IPS-NIHi11 (cell line): ENCODE results near the gene ACOT4.
"Not testable (repeated sequence)": the region's sequence is repeated elsewhere in the genome, so short reads cannot be mapped to it uniquely, and the experiment has no call there.

Experiments used
- DNase-seq: peaks from one replicate; pipeline ENCODE4 v3.0.0; 2012; ENCODE audit warnings: mixed read lengths, low spot score

Gene ACOT4

GRCh38 chr14:73577214-73577613, 14.5 kb upstream of the ACOT4 start:
- not testable (repeated sequence) for DNase-seq

DNA sequence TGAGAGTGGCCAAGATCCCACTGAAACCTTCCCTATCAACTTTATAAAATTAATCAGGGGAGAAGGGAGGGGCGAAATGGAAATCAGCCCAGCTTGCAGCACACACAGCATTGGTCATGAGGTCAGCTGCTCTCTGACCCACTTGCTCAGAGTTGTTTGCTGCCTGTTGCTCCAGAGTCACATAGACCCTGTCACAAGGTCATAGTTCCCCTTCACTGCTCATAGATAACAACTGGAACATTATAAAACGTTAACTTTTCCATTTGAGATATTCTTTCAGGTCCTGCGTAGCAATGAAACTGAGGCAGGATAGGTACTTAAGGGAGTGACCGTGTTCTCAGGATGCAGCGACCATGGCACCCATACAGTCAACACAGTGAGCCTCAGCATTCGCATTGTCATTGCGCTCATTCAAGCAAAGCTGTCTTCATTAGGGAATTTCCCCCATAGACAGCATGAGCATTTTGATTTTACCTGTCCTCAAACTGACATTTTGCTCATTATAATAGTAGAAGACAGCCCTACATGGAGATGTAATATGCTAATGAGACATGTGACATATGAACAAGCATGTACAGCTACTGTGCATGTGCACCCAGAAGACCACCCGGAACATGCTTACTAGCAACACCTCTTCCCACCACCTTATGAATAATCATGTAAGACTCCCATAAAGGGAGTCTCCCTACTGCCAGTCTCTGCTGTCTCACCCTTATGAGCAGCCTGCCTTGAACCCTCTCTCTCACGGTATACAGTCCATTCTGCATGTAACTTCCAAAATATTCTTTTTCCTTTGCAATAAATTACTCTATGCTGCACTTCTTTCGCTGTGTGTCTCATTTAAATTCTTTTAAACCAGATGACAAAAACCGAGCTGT, 9.3 kb upstream of the ACOT4 start:
- not testable (repeated sequence) for DNase-seq

DNA sequence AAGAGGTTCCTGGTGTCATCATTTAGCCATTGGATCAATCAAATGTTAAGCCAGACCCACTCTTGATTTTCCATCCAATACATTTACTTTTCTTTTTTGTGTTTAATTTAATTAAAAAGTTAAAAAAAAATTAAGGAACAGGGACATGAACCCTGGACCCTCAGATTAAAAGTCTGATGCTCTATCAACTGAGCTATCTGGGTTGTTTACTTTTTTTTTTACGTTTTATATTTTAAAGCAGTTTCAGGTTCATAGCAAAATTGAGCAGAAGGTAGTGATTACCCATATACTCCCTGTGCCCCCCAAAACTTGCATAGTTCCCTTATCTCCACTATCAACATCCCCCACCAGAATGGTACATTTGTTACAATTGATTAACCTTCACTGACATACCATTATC, 3.0 kb upstream of the ACOT4 start:
- no peak for DNase-seq

DNA sequence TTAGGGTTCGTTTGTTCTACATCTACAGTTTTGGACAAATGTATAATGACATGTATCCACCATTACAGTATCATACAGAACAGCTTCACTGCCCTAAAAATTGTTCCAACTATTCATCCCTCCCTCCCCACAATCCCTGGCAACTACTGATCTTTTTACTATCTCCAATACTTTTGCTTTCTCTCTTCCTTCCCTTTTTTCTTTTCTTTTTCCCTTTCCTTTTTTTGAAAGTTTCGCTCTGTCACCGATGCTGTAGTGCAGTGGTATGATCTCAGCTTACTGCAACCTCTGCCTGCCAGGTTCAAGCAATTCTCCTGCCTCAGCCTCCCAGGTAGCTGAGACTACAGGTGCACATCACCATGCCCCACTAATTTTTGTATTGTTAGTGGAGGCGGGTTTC, 2.6 kb upstream of the ACOT4 start:
- DNase-seq, result no peak

DNA sequence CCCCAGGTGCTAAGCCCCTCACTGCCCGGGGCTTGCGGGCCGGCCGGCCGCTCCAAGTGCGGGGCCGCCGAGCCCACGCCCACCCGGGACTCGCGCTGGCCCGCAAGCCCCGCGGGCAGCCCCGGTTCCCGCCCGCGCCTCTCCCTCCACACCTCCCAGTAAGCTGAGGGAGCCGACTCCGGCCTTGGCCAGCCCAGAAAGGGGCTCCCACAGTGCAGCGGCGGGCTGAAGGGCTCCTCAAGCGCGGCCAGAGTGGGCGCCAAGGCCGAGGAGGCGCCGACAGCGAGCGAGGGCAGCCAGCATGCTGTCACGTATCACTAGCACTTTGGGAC, 1.0 kb upstream of the ACOT4 start:
- not testable (repeated sequence) for DNase-seq

DNA sequence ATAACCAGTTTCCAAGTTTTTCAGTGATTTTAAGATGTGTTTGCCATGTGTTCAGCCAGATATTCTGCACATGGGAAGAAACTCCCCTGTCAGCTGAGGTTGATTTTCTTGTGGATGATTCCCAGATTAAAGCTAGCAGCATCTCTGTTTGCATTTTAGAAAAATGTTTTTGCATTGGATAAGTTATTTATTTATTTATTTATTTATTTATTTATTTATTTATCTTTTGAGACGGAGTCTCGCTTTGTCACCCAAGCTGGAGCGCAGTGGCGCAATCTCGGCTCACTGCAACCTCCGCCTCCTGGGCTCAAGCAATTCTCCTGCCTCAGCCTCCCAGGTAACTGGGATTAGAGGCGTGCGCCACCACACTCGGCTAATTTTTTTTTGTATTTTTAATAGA, 2.8 kb downstream of the ACOT4 start:
- no peak for DNase-seq

GRCh38 chr14:73599499-73599898, 7.8 kb downstream of the ACOT4 start:
- no peak for DNase-seq

GRCh38 chr14:73602994-73603393, 11.3 kb downstream of the ACOT4 start:
- no peak for DNase-seq

DNA sequence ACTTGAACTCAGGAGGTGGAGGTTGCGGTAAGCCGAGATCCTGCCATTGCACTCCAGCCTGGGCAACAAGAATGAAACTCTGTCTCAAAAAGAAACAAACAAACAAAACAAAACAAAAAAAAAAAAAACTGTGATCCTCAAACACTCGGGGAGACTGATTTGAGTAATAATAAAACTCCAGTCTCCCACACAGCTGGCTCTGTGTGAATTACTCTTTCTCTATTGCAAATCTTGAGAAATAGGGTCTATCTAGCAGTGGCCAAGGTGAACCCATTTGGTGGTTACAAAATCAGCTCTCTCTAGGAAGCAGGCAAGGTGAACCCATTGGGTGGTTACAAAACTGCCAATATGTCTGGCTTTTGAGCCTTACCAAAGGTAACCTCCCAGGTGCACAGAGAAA, 14.6 kb downstream of the ACOT4 start:
- no peak for DNase-seq

- DNase-seq, result no peak
These were observed 15.6 kb downstream of the ACOT4 start for GRCh38 chr14:73607241-73607640.

DNA sequence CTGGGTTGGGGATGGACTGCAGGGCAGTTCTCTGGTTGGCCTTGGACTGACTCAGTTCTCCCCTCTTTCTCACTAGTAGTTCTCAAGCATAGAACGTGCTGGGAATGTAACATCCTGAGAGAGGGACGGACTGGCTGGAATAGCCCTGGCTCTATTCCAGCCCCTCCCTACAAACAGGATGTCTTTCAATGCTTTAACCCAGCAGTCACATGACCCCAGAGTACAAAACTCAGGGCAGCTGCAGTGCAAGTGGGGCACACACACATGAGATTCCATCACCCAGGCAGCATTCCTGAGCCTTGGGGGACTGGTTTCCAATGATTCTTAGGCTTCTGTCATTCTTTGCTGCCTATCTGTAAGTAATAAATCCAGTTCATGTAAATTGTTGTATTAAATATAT, 19.0 kb downstream of the ACOT4 start:
- DNase-seq, result peak; percentile 20

DNA sequence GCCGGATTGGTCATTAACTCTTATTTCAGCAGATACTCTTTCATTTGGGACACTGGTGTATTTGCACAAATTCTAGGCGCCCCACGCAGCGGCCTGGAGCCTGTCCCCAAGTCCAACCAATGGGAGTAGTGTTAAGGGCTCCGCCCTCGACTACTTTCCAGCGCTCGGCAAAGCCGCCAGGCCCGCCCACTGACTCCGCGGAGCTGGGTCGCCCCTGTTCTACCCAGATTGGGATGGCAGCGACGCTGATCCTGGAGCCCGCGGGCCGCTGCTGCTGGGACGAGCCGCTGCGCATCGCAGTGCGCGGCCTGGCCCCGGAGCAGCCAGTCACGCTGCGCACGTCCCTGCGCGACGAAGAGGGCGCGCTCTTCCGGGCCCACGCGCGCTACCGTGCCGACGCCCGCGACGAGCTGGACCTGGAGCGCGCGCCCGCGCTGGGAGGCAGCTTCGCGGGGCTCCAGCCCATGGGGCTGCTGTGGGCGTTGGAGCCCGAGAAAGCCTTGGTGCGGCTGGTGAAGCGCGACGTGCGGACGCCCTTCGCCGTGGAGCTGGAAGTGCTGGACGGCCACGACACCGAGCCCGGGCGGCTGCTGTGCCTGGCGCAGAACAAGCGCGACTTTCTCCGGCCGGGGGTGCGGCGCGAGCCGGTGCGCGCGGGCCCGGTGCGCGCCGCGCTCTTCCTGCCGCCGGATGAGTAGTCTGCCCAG, 20.8 kb downstream of the ACOT4 start, which contains the start of gene ACOT6:
Gene ACOT6 (plus strand): TSS at position 179 of the 707 bp plus-strand sequence. CDS start 55 bp downstream, at position 234.
- peak; percentile 92 for DNase-seq

GRCh38 chr14:73613046-73613383, 21.3 kb downstream of the ACOT4 start:
- no peak for DNase-seq

DNA sequence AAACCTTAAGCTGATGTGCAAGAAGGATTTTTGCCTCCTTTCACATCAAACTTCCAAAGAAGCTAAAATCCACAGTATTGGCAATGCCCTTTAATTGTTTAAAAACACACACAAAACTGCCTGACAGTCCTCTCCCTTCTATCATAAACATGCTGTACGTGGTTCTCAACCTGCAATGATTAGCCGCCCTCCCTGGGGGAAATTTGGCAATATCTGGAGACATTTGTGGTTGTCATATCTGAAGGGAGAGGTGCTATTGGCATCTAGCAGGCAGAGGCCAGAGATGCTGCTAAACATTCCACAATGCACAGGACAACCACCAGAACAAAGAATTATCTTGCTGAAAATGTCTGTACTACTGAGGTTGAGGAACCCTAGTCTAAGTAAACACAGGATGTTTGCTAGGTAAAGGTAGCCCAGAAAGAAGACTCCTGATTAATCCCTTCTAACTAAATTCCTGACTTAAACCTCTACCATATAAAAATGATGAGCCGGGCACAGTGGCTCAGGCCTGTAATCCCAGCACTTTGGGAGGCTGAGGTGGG, 21.8 kb downstream of the ACOT4 start:
- DNase-seq, result no peak

- DNase-seq, result no peak
These were observed 25.2 kb downstream of the ACOT4 start for GRCh38 chr14:73616831-73617230.

DNA sequence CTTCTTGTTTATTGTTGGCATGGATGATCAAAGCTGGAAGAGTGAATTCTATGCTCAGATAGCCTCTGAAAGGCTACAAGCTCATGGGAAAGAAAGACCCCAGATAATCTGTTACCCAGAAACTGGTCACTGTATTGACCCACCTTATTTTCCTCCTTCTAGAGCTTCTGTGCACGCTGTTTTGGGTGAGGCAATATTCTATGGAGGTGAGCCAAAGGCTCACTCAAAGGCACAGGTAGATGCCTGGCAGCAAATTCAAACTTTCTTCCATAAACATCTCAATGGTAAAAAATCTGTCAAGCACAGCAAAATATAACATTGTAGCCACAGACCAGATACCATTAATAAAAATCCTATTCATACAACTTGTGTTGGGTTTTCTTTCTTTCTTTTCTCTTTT, 27.9 kb downstream of the ACOT4 start:
- DNase-seq, result no peak

DNA sequence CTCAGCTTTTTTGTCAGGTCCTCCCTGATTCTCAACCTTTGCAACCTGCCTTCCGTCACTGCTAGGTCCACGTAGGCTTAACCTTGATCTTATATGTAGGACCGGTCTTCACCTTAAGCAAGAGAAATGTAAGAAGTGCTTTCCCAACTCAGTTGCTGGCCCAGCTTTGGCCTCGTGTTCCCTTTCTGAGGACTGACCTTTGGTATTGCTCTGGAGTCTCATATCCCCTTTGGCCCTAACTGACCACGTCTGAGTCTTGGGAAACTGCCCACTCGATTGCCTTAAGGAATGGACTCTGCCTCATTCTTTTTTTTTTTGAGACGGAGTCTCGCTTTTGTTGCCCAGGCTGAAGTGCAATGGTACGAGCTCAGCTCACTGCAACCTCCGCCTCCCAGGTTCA, 28.6 kb downstream of the ACOT4 start:
- DNase-seq, result no peak

- DNase-seq, result no peak
These were observed 31.9 kb downstream of the ACOT4 start for GRCh38 chr14:73623504-73624054.

- DNase-seq, result no peak
These were observed 34.0 kb downstream of the ACOT4 start for GRCh38 chr14:73625706-73626105.

GRCh38 chr14:73627151-73627558, 35.5 kb downstream of the ACOT4 start:
- no peak for DNase-seq

DNA sequence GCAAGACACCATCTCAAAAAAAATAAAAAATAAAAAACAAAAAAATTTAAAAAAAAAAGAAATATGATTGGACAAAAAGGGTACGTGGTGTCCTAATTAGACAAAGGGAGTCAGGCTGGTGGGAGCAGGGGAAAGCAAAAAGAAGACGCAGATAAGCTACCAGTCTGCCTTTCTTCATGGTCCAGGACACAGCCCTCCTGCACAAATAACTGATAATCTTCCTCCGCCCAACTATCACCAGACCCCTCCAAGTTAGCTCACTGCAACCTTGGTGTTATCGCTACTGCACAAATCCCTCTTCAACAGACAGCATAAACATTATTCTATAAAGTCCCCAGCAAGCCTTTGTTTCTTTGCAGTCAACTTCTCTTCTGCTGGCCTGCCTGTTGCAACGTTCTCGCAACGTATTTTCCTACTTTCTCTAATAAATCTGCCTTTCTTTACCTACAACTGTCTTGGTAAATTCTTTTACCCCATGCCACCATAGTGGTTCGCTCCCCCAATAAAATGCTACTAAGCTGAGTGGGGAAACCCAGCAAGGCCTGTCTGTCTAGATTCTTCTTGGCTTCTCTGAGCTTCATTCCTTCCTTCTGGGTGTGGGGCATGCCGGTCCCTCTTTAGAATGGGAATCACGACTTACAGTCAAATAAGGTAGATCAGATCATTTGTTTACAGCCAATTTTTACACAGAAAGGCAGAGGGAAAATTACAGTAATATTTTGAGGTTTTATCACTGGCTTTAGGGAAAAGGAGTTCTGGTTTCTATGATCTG, 38.5 kb downstream of the ACOT4 start:
- DNase-seq, result no peak
